Liver (tissue), 3 donors: ENCODE measurements around the gene USH2A.

Experiments
- CTCF ChIP-seq: fragments of 150-350 bp; IDR thresholded peaks from 2 replicates; pipeline ENCODE4 v1.5.1; 2017; ENCODE audit warnings: improper control_type of control experiment, low read depth, low read length; ENCODE audit not compliant: missing input control
- EGR1 ChIP-seq, 2 donors: IDR thresholded peaks; 2 replicates each; pipeline ENCODE4 v1.6.1; 2016 to 2018; ENCODE audit warnings: antibody characterized with exemption in 2 of 2, low read depth in 2 of 2
- HNF4A ChIP-seq, 2 donors: conservative IDR thresholded peaks; 2 replicates each; pipeline ENCODE4 v1.6.1; 2016; ENCODE audit warnings: antibody characterized with exemption in 2 of 2, mild to moderate bottlenecking in 2 of 2
- JUND ChIP-seq, 2 donors: IDR thresholded peaks; 2 replicates each; pipeline ENCODE4 v1.6.1; 2016; ENCODE audit warnings: antibody characterized with exemption in 2 of 2
- MAX ChIP-seq: IDR thresholded peaks from 2 replicates; pipeline ENCODE4 v1.6.1; 2016; ENCODE audit warnings: antibody characterized with exemption
- RAD21 ChIP-seq, 2 donors: IDR thresholded peaks; 2 replicates each; pipeline ENCODE4 v1.6.1; 2016; ENCODE audit warnings: antibody characterized with exemption in 2 of 2, mild to moderate bottlenecking in 2 of 2
- REST ChIP-seq: IDR thresholded peaks from 2 replicates; pipeline ENCODE4 v1.6.1; 2016; ENCODE audit warnings: antibody characterized with exemption, mild to moderate bottlenecking
- RXRA ChIP-seq, 2 donors: IDR thresholded peaks; 2 replicates each; pipeline ENCODE4 v1.6.1; 2017 to 2018; ENCODE audit warnings: antibody characterized with exemption in 2 of 2, mild to moderate bottlenecking in 1 of 2
- SP1 ChIP-seq: IDR thresholded peaks from 2 replicates; pipeline ENCODE4 v1.6.1; 2018; ENCODE audit warnings: antibody characterized with exemption, mild to moderate bottlenecking
- YY1 ChIP-seq: IDR thresholded peaks from 2 replicates; pipeline ENCODE4 v1.6.1; 2016; ENCODE audit warnings: antibody characterized with exemption, mild to moderate bottlenecking
- ZBTB33 ChIP-seq: IDR thresholded peaks from 2 replicates; pipeline ENCODE4 v1.6.1; 2016; ENCODE audit warnings: antibody characterized with exemption
- donor health status: healthy.
- donor health status: healthy.

- no peak for TF ChIP-seq MAX
- TF ChIP-seq HNF4A (conservative IDR thresholded peaks at IDR 0.05) = no peak
- TF ChIP-seq EGR1 (IDR thresholded peaks at IDR 0.05; ENCODE audit: low read depth in 2 of 2) = no peak
- TF ChIP-seq CTCF = no peak
- TF ChIP-seq ZBTB33 = no peak
- no peak for TF ChIP-seq JUND (IDR thresholded peaks at IDR 0.05)
- TF ChIP-seq SP1 = no peak
- TF ChIP-seq REST = no peak
- no peak for TF ChIP-seq YY1
- no peak for TF ChIP-seq RXRA (IDR thresholded peaks at IDR 0.05)
- no peak for TF ChIP-seq RAD21 (IDR thresholded peaks at IDR 0.05)
Observed at GRCh38 chr1:215890438-215890837, 532.8 kb downstream of the USH2A start.
